ENCODE measurements around the gene TMEM168.

The TMEM168 gene

DNA sequence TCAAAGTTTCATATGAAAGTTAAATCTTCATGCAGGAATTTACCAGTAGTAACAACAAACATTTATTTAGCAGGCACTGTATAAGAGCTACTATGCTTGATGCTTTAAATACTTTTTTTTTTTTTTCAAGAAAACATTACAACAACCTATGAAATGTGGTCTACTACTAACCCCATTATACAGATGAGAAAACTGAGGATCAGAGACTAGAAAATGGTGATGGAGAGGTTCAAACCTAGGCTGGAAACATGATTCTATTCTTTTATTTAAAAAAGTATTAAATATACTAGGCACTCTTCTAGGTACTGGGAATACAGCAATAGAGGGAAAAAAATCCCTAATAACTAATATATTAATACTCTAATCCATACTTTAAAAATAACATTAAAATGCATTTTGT is 40.6 kb upstream of the TMEM168 start:
- H3K27ac ChIP-seq (replicated peaks), result no peak overlapping the region
- no peaks in the 10 kb centered on the region for H3K27me3 ChIP-seq (ENCODE audit: insufficient read depth, poor library complexity, severe bottlenecking)
- DNase-seq (ENCODE audit: low read depth in 1 of 2, low spot score in 1 of 2), result no peak
- no peak overlapping the region for H3K4me3 ChIP-seq (replicated peaks; ENCODE audit: insufficient read depth, low read length)
- no peak for TF ChIP-seq REST (IDR thresholded peaks at IDR 0.05; ENCODE audit: insufficient replicate concordance, low read depth)
- no peak for TF ChIP-seq POLR2AphosphoS5 (IDR thresholded peaks at IDR 0.05; ENCODE audit: low read depth)
- no peak for TF ChIP-seq GABPA (IDR thresholded peaks at IDR 0.05; ENCODE audit: low read depth)

- TF ChIP-seq POLR2AphosphoS5 (IDR thresholded peaks at IDR 0.05; ENCODE audit: low read depth), result no peak
- no peak for TF ChIP-seq REST (IDR thresholded peaks at IDR 0.05; ENCODE audit: insufficient replicate concordance, low read depth)
- no peak for TF ChIP-seq SPI1 (IDR thresholded peaks at IDR 0.05; ENCODE audit: borderline replicate concordance, low read depth)
- TF ChIP-seq GABPA (IDR thresholded peaks at IDR 0.05; ENCODE audit: low read depth), result no peak
- TF ChIP-seq, protein P1, sequence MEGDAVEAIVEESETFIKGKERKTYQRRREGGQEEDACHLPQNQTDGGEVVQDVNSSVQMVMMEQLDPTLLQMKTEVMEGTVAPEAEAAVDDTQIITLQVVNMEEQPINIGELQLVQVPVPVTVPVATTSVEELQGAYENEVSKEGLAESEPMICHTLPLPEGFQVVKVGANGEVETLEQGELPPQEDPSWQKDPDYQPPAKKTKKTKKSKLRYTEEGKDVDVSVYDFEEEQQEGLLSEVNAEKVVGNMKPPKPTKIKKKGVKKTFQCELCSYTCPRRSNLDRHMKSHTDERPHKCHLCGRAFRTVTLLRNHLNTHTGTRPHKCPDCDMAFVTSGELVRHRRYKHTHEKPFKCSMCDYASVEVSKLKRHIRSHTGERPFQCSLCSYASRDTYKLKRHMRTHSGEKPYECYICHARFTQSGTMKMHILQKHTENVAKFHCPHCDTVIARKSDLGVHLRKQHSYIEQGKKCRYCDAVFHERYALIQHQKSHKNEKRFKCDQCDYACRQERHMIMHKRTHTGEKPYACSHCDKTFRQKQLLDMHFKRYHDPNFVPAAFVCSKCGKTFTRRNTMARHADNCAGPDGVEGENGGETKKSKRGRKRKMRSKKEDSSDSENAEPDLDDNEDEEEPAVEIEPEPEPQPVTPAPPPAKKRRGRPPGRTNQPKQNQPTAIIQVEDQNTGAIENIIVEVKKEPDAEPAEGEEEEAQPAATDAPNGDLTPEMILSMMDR (IDR thresholded peaks at IDR 0.05; ENCODE audit: insufficient read depth, low read length), result no peak
- H3K27me3 ChIP-seq (ENCODE audit: insufficient read depth, poor library complexity, severe bottlenecking), result no peaks in the 10 kb centered on the region
- DNase-seq (ENCODE audit: low read depth in 1 of 2, low spot score in 1 of 2), result no peak
- no peak overlapping the region for H3K4me3 ChIP-seq (replicated peaks; ENCODE audit: insufficient read depth, low read length)
- H3K27ac ChIP-seq (replicated peaks), result no peak overlapping the region
Measured at GRCh38 chr7:112828696-112829095, 38.5 kb upstream of the TMEM168 start.

GRCh38 chr7:112821345-112821744 is 31.2 kb upstream of the TMEM168 start:
- DNase-seq (ENCODE audit: low read depth in 1 of 2, low spot score in 1 of 2), result no peak
- Histone ChIP-seq H3K4me3 (replicated peaks; ENCODE audit: insufficient read depth, low read length) (no peak overlapping the region), H3K27ac (replicated peaks) (no peak overlapping the region), H3K27me3 (ENCODE audit: insufficient read depth, poor library complexity, severe bottlenecking) (no peaks in the 10 kb centered on the region)
- TF ChIP-seq, protein P1 (IDR thresholded peaks at IDR 0.05; ENCODE audit: insufficient read depth, low read length), result no peak
- TF ChIP-seq POLR2AphosphoS5 (IDR thresholded peaks at IDR 0.05; ENCODE audit: low read depth), result no peak
- no peak for TF ChIP-seq GABPA (IDR thresholded peaks at IDR 0.05; ENCODE audit: low read depth)
- no peak for TF ChIP-seq REST (IDR thresholded peaks at IDR 0.05; ENCODE audit: insufficient replicate concordance, low read depth)
- TF ChIP-seq SPI1 (IDR thresholded peaks at IDR 0.05; ENCODE audit: borderline replicate concordance, low read depth), result no peak

- Histone ChIP-seq H3K27ac (replicated peaks) (no peak overlapping the region), H3K4me3 (replicated peaks; ENCODE audit: insufficient read depth, low read length) (no peak overlapping the region), H3K27me3 (ENCODE audit: insufficient read depth, poor library complexity, severe bottlenecking) (no peaks in the 10 kb centered on the region)
- TF ChIP-seq GABPA (IDR thresholded peaks at IDR 0.05; ENCODE audit: low read depth) (no peak), POLR2AphosphoS5 (IDR thresholded peaks at IDR 0.05; ENCODE audit: low read depth) (no peak), SPI1 (IDR thresholded peaks at IDR 0.05; ENCODE audit: borderline replicate concordance, low read depth) (no peak), REST (IDR thresholded peaks at IDR 0.05; ENCODE audit: insufficient replicate concordance, low read depth) (no peak)
- TF ChIP-seq, protein P1 (IDR thresholded peaks at IDR 0.05; ENCODE audit: insufficient read depth, low read length), result no peak
- DNase-seq (ENCODE audit: low read depth in 1 of 2, low spot score in 1 of 2), result no peak
Measured at GRCh38 chr7:112819536-112819935, 29.3 kb upstream of the TMEM168 start.
